SKM-1 (cell line): Measurements from ENCODE around the gene NDUFB1.

Source experiments
- DNase-seq: peaks from one replicate; lab custom pipeline; 2025; ENCODE audit not compliant: unreplicated experiment; lab: John Stamatoyannopoulos, UW

Gene NDUFB1

GRCh38 chr14:92099802-92100201 is 21.7 kb downstream of the NDUFB1 start:
- no peak for DNase-seq

DNA sequence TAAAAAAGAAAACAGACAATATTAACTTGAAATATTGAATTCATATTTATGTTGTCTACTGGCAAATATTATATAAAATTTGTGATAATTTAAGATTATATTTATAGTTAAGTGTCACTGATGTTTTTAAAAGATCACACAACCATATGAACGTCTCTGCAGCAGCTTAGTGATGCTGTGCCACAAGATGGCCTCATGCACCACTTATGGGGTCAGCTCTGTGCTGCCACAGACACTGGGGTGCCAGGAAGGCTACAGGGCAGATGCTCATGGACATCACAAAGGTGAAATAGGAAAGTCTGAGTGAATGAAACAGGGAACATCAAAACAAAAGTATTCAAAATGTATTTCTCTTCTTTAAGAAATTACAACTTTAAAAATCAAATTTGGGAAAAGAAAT is 28.2 kb downstream of the NDUFB1 start:
- no peak for DNase-seq

DNA sequence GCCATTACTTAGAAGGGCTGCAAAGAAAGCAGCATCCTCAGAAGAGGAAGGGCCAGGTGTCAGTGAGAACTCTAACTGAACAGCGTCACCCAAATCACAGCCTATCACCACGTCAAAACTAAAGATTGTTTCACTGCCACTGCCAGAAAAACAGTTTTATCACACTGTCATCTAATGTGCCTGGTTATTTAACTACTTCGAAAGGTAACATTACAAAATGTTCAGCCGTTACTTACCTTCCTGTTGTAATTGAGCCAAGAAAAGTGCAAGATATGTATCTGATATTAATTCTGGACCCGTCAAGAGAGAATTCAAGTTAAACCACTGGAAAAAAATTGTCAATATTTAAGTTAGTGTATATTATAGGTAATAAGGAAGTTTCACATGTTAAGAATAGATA is 33.0 kb downstream of the NDUFB1 start:
- no peak for DNase-seq

- DNase-seq, result no peak
These were observed 47.0 kb downstream of the NDUFB1 start for GRCh38 chr14:92074555-92074954.
